HG02610 (cell line): Measurements from ENCODE around the gene TFPI2.
A peak's percentile ranks its signal among the peaks of the same experiment; 100 is the strongest.

Source experiments
- ATAC-seq: cut with Tn5 transposase; IDR thresholded peaks from one replicate; pipeline ENCODE4 v1.9.1; 2021; ENCODE audit warnings: mild to moderate bottlenecking, moderate library complexity; ENCODE audit not compliant: unreplicated experiment

The TFPI2 gene

GRCh38 chr7:93910076-93910994 is 19.8 kb upstream of the TFPI2 start:
- ATAC-seq: no peak

DNA sequence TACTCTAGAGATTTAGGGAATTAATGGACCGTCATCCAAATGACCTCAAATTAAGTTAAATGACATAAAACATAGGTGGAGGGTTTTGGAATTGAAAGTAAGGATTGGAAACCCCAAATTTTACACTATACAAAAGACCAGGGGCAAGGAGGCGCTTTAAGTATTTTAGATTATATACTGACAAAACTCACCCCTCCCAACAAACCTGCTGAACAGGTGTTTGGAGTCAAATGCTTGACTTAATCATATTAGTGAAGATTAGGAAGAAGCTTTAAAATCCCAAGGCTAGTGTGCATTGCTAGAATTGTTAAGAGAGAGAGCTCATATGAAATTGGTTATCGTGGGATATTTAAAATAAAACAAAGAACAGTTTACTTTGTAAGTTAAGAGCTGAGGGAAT is 15.7 kb upstream of the TFPI2 start, which contains the start of gene GNGT1:
Gene GNGT1, plus strand, starts transcription at position 301 of the 400 bp plus-strand sequence. CDS start 180 bp downstream, outside the sequence.
- ATAC-seq: no peak

DNA sequence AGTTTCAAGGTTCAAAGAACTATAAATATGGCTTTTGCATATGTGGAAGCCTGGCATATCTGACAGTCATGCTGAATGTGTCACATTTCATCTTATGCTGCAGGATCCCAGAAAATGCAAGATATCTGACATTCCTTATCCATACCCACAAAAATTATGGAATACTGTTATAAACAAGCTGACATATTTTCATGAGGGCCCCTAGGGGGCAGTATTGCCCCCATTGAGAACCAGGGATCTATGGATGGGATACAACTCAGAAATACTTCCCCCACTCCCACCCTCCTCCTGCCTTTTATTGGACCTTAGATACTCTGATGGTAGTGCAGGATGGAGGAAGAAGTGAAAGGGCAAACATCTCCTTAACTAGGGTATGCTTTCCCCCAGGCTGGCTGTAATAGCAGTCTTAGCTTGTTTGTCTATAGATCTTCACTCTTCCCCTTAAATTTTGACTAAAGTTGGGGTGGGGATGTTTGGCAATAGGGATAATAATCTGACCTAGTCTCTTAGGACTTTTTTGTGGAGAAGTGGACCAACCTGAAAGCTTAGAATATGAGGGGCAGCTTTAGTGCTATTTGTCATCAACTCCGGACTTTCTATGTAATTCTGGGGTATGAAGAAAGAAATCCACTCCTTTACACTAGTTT is 12.3 kb upstream of the TFPI2 start:
- no peak for ATAC-seq

DNA sequence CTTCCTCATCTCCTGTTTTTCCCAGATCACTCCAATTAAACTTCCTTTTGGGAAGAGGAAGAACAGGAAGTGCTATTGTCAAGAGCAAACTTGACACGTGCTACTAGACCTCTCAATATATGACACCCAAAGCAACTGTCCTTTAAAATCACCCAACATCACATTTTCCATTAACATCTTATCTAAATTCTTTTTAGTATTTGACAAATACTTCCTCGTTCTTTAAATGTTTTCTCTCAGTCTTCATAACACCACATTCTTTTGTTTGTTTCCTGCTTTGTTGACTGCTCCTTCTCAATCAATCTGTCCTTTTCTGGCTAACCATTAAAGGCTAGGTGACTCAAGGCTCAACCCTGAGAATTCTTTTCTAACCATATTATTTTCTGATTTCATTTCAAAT is 7.1 kb upstream of the TFPI2 start:
- no peak for ATAC-seq

DNA sequence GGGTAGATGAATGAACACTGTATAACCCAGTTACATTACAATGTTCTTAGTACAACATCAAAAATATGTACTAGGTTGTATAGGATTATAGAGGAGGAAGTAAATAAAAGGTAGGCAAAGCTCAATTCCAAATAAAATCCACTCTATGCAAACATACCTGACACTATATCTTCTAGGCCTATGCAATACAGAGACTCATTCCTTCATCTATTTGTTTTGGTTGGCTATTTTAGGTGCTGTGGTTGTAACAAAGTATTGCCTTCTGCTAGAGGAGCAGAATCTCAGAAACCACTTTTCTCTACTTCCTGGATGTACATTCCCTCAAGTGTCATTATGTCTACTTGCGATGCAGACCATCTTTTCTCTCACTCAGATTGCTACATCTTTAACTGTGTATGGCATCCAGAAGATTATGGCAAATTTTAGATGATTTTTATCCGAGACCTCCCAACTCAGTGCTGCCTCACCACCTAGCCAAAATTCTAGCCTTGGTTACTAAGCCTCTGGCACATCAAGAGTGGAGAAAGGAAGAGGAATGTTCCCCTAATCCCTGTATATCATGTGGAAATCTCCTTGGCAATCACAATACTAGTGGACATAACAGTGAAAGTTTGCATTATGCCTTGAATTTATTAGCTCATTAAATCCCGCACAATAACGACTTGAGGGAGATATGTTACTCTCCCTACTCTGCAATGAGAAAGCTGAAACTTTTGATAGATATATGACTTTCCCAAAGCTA is 5.5 kb upstream of the TFPI2 start:
- ATAC-seq: no peak

- ATAC-seq: no peak
Observed at GRCh38 chr7:93894966-93895640, 4.5 kb upstream of the TFPI2 start.

- no peak for ATAC-seq
Observed at GRCh38 chr7:93894426-93894825, 3.9 kb upstream of the TFPI2 start.

DNA sequence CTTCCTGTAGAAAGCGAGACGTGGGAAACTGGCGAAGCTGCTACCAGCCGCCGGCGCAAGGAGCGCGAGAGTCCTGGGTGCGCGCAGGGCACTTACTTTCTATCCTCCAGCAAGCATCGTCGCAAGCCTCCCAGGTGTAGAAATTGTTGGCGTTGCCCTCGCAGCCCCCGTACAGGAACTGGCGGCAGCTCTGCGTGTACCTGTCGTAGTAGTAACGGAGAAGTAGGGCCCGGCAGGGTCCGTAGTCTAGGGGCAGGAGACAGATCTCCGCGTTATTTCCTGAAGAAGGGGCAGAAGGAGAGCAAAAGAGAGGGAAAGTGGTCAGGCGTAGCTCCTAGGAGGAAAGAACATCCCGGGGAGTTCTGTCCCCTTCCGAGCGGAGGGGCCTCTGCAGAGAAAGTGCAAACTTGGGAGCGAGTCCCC is 501 bp downstream of the TFPI2 start:
- peak; percentile 61 for ATAC-seq

DNA sequence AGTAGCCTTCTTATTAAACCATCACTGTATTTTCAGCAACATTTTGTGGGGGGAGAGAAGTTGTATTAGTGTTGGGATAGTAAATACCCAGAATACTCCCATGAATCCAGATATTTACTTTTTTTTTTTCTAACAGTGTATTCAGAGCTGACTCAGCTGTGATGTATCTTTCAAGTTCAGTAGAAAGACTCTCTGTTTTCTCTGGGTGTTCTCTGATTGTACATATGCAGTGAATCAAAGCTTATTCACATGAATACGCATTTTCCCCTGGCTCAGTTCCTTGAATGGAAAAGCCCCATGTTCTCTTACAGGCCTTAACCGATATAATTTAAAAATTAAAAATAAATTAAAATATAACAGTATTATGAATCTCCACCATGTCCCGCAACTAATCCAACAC is 1.3 kb downstream of the TFPI2 start:
- ATAC-seq: no peak

- ATAC-seq: no peak
Observed at GRCh38 chr7:93884541-93884940, 6.0 kb downstream of the TFPI2 start.

DNA sequence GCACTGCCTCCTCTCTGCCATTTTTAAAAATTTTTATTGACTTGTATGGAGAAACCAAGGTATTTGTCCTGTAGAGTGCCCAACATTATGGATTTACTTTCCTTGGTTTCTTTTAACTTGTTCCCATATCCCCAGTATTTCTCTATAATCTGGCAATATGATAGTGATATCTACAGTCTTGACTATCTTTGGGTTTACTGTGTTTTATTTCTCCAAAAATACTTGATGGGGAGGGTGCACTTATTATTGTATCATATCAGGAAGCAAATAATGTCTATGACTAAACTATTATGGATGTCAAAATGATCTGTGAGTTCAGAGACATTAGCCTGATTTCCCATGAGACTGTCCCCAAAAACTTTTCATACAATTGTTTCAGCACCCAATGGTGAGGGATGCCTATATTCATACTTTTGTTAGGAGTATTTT is 6.6 kb downstream of the TFPI2 start:
- no peak for ATAC-seq

- no peak for ATAC-seq
Observed at GRCh38 chr7:93883078-93883916, 7.3 kb downstream of the TFPI2 start.

GRCh38 chr7:93882468-93882867 is 8.1 kb downstream of the TFPI2 start:
- ATAC-seq: no peak

DNA sequence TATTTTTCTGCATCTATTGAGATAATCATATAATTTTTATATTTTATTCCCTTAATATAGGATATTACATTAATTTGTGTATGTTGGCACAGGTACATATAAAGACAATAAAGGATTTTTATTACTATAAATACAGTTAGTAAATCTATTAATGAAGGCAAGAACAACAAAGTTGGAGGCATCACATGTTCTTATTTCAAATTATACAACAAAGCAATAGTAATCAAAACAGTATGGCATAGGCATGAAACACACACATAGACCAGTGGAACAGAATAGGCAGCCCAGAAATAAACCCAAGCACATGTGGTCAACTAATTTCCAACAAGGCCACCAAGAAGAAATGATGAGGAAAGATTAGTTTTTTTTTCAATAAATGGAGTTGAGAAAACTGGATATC is 11.2 kb downstream of the TFPI2 start:
- no peak for ATAC-seq

- ATAC-seq: no peak
Observed at GRCh38 chr7:93877742-93878141, 12.8 kb downstream of the TFPI2 start.

DNA sequence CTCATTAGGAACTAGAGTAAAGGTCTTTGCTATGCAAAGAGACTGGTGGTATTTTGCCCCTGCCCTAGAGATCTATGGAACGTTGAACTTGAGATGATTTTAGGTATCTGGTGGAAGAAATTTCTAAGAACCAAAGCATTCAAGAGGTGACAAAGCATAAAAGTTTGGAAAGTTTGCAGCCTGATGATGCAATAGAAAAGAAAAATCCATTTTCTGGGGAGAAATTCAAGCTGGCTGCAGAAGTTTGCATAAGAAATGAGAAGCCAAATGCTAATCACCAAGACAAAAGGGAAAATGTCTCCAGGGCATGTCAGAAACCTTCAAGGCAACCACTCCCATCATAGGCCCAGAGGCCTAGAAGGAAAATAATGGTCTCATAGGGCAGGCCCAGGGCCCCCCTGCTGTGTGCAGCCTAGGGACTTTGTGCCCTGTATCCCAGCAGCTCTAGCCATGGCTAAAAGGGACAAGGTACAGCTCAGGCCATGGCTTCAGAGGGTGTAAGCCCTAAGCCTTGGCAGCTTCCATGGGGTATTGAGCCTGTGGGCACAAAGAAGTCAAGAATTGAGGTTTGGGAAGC is 16.5 kb downstream of the TFPI2 start:
- no peak for ATAC-seq

- ATAC-seq: no peak
Observed at GRCh38 chr7:93866886-93867285, 23.7 kb downstream of the TFPI2 start.

DNA sequence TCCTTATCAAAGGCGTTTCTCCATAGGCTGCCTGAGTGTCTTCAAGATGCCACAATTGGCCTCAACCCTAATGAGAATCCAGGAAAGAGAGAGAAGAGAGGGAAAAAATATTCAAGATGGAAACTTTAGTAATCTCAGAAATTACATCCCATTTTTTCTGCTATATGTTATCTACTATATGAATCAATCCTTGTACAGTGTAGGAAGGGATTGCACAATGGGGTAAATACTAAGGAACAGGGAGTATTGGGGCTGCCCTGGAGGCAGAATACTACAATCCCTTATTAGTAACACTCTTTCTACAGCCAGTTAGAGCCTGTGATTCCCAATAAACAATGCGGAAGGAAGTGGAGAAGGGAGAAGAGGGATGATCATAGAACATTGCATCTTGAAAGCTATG is 27.9 kb downstream of the TFPI2 start:
- ATAC-seq: no peak

GRCh38 chr7:93861325-93861949 is 29.1 kb downstream of the TFPI2 start:
- ATAC-seq: no peak
